HFFc6 (cell line): Measurements from ENCODE around the gene PLEKHA7. TPM values are rescaled to one million over a fixed set of nuclear protein-coding genes. Genes with fewer than 3 reads are reported as not detected.

Experiments used
- DNase-seq: peaks from one replicate; pipeline ENCODE4 v3.0.0-alpha.2; 2018
- H3K27ac Mint-ChIP-seq: 2 replicates; pipeline ENCODE4 v1.8.0; 2020; ENCODE audit warnings: mild to moderate bottlenecking, mixed read lengths
- H3K27me3 Mint-ChIP-seq: 2 replicates; pipeline ENCODE4 v1.8.0; 2021; ENCODE audit warnings: mild to moderate bottlenecking, moderate library complexity, mixed read lengths; ENCODE audit not compliant: insufficient read depth
- H3K36me3 Mint-ChIP-seq: 2 replicates; pipeline ENCODE4 v1.8.0; 2021; ENCODE audit warnings: low read depth, mixed read lengths
- H3K4me1 Mint-ChIP-seq: 2 replicates; pipeline ENCODE4 v1.8.0; 2020; ENCODE audit warnings: low read depth, mixed read lengths
- H3K4me3 Mint-ChIP-seq: 2 replicates; pipeline ENCODE4 v1.8.0; 2020; ENCODE audit warnings: mild to moderate bottlenecking, moderate library complexity, mixed read lengths
- H3K9me3 Mint-ChIP-seq: 2 replicates; pipeline ENCODE4 v1.8.0; 2020; ENCODE audit warnings: mild to moderate bottlenecking, mixed read lengths
- total RNA-seq, 6 experiments: library from RNA; stranded (reverse); fragmentation: NEBNext Ultra II Directional; extraction: Animal tissue kit (Norgen Biotek cat#: 25700); gene quantifications; 2 replicates in 1 of 6; 3 replicates in 5 of 6; pipeline ENCODE4 v1.2.3, GENCODE V29; 2021
- TF ChIP-seq, protein P1 (sequence below): fragments of 200-600 bp; sonication (generic); IDR thresholded peaks from 2 replicates; pipeline ENCODE4 v1.5.0; 2021; ENCODE audit warnings: antibody characterized with exemption, mild to moderate bottlenecking

Gene PLEKHA7
- total RNA-seq, 6 experiments from 2014 or later, result 0.07 to 0.24 (median 0.08) TPM; not detected in 3

DNA sequence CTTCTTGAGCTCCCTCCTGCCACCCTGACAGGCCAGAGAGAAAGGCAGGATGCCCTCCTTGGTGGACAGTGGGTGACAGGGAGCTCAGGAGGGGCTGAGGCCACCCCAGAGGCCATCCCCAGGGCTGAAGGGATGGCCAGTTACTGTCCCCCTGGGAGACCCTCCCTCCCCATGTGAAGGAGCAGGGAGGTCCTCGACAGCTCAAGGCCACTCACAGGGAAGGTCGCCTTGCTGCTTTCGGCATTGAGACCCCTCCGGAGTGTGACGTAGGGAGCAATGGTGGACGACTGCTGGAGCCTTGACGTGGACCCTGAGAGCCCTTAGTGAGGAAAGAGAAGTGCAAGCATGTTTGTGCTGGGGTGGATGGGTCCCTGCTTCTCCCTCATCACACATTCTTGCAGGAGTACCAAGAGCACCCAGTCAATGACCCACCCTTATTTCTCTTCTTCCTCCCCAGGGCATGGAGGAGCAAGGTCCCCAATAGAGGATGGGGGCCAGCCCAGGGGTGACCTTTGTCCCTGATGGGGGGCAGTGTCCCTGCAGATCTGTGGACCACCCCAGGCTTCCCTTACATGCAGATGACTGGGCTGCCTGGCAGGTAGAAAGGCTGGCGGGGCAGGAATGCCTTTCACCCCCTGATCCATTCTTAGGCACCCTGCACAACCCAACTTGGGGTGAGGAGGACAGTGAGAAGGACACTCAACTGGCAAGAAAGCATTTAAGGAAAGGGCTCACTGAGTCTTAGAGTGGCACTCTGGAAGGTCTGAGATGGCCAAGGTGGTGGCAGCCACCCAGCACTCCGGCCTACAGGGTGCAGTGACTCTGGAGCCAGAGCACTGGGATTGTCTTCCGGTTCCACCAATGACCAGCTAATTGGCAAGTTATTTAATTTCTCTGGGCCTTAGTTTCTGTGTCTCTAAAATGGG is 224.4 kb downstream of the PLEKHA7 start:
- Mint-ChIP-seq H3K27me3 (peaks cover 3% of the 10 kb centered on the region), H3K4me3 (no peak overlapping the region), H3K36me3 (no peaks in the 10 kb centered on the region), H3K4me1 (peaks cover 41% of the 10 kb centered on the region), H3K9me3 (no peaks in the 10 kb centered on the region), H3K27ac (peak overlapping the region; percentile 81)
- TF ChIP-seq, protein P1, sequence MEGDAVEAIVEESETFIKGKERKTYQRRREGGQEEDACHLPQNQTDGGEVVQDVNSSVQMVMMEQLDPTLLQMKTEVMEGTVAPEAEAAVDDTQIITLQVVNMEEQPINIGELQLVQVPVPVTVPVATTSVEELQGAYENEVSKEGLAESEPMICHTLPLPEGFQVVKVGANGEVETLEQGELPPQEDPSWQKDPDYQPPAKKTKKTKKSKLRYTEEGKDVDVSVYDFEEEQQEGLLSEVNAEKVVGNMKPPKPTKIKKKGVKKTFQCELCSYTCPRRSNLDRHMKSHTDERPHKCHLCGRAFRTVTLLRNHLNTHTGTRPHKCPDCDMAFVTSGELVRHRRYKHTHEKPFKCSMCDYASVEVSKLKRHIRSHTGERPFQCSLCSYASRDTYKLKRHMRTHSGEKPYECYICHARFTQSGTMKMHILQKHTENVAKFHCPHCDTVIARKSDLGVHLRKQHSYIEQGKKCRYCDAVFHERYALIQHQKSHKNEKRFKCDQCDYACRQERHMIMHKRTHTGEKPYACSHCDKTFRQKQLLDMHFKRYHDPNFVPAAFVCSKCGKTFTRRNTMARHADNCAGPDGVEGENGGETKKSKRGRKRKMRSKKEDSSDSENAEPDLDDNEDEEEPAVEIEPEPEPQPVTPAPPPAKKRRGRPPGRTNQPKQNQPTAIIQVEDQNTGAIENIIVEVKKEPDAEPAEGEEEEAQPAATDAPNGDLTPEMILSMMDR, result no peak
- no peak for DNase-seq

DNA sequence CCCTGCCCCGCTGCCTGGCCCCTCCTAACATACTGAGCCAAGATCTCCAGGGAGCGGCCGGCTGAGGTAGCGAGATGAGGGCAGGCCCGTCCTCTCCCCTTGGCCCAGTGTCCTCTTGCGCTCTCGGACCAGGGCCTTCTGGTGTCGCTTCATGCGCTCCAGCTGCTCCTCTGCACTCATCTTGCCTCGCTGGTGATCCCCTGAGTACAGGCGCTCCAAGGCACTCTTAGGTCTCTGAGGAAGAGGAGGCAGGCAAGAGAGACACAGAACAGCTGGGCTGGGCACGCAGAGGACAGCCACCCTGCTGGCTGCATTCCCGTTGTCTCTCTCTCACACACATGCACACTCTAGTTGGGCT is 225.2 kb downstream of the PLEKHA7 start:
- TF ChIP-seq, protein P1, result no peak

DNA sequence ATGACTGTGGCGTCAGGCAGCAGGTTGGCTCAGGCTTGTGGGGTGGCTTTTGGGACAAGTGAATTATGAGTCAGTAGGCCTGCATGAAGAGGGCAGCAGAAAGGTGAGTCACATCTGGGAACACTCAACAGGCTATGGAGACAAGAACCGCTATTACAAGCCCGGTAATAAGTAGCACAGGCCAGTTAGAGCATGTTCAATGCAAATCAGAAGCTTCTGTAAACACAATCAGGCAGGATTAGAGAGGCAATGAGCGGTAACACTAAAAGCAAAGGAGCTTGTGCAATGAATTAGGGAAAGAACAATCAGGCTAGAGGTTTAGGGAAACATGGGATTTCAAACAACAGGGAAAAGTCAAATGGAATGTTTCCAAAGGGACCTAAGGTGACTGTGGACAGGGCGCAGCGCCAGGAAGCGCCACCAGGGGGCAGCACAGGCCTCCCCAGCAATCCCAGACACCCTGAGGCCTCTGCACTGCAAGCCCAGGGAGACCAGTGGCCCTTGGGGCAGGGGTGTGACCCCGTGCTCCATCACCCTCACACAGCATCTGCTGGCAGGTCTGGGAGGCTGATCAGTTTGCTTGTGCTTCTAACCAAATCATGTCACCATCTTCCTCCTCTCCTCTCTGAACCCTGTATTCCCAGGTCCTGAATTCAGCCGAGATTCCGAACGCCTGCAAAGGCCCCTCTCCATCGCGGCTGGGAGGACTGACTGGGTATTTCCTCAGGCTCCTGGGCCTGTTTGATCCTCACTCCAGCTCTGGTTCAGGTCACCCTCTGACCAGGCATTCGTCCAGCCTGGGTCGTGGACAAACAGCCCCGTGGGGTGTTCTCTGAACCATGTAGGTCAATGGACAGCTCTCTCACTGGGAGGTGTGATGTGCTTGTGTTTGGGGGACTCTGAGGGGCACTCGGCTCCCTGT is 225.8 kb downstream of the PLEKHA7 start:
- peaks cover 3% of the 10 kb centered on the region for H3K27me3 Mint-ChIP-seq
- H3K36me3 Mint-ChIP-seq, result no peaks in the 10 kb centered on the region
- peak; percentile 79 for DNase-seq
- TF ChIP-seq, protein P1, result peak; percentile 99
- H3K9me3 Mint-ChIP-seq, result no peaks in the 10 kb centered on the region
- peaks cover 41% of the 10 kb centered on the region for H3K4me1 Mint-ChIP-seq
- H3K4me3 Mint-ChIP-seq, result peak overlapping the region; percentile 4; the same call in 1 of the 2 replicates
- H3K27ac Mint-ChIP-seq, result peak overlapping the region; percentile 62

More for the DNA sequence above, 225.2 kb downstream of the PLEKHA7 start:
- H3K36me3 Mint-ChIP-seq, result no peaks in the 10 kb centered on the region
- DNase-seq, result no peak
- no peak overlapping the region for H3K4me3 Mint-ChIP-seq
- peaks cover 41% of the 10 kb centered on the region for H3K4me1 Mint-ChIP-seq
- H3K27me3 Mint-ChIP-seq, result peaks cover 3% of the 10 kb centered on the region
- no peak overlapping the region for H3K27ac Mint-ChIP-seq
- no peaks in the 10 kb centered on the region for H3K9me3 Mint-ChIP-seq

DNA sequence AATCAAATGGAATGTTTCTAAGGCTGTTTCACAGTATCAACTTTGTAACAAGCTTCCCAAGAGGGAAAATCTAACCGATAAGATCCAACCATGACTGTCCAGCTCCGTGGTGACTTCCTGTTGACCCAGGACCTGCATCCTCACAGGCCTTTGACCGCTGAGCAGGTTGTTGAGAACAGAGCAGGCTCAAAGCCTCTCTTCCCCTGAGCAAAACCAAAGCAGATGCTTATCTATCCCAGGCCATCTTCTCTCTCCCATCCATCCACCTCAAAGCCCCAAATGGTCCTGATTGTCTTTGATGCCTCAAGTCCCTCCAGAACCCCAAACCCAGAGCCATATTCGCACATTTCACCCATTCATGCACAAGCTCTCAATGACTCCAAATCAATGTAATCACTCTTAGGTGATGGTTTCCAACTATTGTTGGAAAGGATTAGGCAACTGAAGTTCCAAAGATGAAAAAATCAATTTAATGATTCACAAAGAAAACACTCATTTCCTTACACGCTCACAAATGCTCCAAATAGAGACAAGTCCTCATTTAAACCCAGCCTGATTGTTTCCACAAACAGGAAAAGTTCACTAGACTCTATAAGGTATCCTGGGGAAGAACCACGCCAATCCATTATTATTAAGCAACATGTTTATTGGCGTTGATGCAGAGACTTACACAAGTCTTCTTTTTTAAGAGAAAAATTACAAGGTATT is 227.0 kb downstream of the PLEKHA7 start:
- Mint-ChIP-seq H3K27me3 (peaks cover 3% of the 10 kb centered on the region), H3K4me3 (no peak overlapping the region), H3K9me3 (no peaks in the 10 kb centered on the region), H3K27ac (no peak overlapping the region), H3K4me1 (peaks cover 39% of the 10 kb centered on the region), H3K36me3 (no peaks in the 10 kb centered on the region)
- TF ChIP-seq, protein P1, result no peak
- DNase-seq, result no peak

DNA sequence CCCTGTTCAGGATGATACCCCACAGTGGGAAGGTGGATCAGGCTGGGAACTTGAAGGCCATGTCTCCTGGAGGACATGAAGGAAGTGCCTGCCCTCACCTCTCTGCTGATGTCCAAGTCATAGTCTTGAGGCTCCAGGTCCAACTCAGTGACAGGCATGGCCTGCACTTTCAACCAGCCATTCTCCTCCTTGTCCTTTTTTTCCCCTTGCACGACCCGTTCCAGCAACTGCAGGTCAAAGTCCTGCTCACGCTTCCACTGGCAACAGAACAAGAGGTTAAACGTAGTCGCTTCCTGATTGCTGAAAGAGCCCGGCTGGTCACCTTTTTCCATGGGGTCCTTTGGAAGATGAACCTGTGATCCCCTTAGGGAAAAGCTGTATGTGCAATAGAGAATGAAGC is 228.1 kb downstream of the PLEKHA7 start:
- Mint-ChIP-seq H3K27me3 (peaks cover 2% of the 10 kb centered on the region), H3K36me3 (no peaks in the 10 kb centered on the region), H3K4me3 (no peak overlapping the region), H3K27ac (no peak overlapping the region), H3K9me3 (no peaks in the 10 kb centered on the region), H3K4me1 (peaks cover 28% of the 10 kb centered on the region)
- TF ChIP-seq, protein P1, result no peak
- DNase-seq, result no peak
